ENCODE results near the gene UTP11.

The UTP11 gene

DNA sequence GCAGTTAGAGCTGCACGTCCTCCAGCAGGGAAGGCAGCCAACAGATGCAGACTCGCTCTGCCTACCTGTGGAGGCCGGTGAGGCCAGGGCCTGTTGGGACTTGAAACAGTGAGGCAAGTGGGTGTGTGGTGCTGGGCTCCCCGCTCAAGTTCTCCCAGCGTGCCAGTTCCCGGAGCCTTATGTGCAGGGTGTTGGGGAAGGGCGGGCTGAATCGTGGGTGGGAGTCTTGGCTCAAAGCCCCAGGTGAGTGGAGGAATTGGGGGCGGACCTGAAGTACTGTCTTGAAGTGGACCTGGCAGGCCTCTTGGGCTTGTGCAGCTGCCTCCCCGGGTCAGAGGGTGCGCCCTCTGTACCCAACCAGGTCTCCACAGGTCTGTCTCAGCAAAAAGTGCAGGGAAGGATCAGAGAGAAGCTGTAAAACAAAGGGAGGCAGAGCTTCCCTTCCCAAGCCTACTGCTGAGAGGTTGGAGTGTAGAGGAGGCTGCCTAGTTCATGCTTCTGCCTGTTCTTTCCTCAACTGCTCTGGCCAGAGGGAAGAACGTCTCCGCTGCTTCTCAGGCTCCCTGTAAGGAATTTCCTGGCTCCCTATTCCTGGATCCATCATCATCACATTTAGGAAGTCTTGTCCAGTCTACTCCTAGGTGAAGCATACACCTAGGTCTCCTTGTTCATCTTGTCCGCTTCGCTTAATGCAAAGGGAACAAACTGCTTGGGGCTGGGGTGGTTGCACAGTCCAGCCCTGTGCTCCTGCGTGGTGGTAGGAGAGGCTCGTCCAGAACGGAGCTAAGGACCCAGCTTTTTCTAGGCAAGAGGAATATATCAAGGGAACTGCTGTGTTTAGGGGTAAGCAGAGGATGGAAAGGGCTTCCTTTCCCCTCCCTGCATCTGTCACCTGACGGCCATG is 14.9 kb downstream of the UTP11 start:
- DNase-seq (ENCODE audit: low read depth, low spot score): no peak
- H3K4me3 ChIP-seq (ENCODE audit: low read depth, low read length): no peak overlapping the region
- in situ Hi-C loops (cut with HindIII; ENCODE audit: low sequenced_read_pairs): no loop called here
- TF ChIP-seq, protein P1, sequence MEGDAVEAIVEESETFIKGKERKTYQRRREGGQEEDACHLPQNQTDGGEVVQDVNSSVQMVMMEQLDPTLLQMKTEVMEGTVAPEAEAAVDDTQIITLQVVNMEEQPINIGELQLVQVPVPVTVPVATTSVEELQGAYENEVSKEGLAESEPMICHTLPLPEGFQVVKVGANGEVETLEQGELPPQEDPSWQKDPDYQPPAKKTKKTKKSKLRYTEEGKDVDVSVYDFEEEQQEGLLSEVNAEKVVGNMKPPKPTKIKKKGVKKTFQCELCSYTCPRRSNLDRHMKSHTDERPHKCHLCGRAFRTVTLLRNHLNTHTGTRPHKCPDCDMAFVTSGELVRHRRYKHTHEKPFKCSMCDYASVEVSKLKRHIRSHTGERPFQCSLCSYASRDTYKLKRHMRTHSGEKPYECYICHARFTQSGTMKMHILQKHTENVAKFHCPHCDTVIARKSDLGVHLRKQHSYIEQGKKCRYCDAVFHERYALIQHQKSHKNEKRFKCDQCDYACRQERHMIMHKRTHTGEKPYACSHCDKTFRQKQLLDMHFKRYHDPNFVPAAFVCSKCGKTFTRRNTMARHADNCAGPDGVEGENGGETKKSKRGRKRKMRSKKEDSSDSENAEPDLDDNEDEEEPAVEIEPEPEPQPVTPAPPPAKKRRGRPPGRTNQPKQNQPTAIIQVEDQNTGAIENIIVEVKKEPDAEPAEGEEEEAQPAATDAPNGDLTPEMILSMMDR (IDR thresholded peaks at IDR 0.05; ENCODE audit: low read depth, low read length): no peak

DNA sequence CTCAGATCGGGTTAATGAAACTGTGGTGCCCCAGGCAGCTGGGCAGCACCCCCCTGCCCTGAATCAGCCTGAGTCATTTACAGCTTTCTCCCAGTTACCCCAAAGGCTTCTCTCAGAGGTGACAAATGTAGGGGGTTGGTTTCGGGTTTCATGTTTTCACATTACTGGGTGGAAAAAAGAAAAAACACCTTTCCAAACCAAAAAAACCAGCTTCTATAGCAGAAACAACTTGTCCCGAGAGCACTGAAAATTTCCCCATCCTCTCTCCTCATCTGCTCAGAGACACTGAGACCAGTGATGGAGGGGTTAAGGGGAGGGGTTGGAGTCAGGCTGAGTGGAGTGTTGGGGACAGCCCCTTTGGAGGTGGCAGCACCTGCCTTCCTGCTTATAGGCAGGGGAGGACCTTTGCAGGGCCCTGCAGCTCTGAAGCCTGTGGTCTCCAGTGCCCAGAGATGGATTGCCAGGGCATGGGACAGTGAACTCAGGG is 15.6 kb downstream of the UTP11 start:
- in situ Hi-C loops (cut with HindIII; ENCODE audit: low sequenced_read_pairs): no loop called here
- no peak for DNase-seq (ENCODE audit: low read depth, low spot score)
- no peak overlapping the region for H3K4me3 ChIP-seq (ENCODE audit: low read depth, low read length)
- TF ChIP-seq, protein P1 (IDR thresholded peaks at IDR 0.05; ENCODE audit: low read depth, low read length): no peak

- in situ Hi-C loops (cut with HindIII; ENCODE audit: low sequenced_read_pairs): no loop called here
- DNase-seq (ENCODE audit: low read depth, low spot score): no peak
- TF ChIP-seq, protein P1 (IDR thresholded peaks at IDR 0.05; ENCODE audit: low read depth, low read length): no peak
- no peak overlapping the region for H3K4me3 ChIP-seq (ENCODE audit: low read depth, low read length)
Measured at GRCh38 chr1:38028671-38029070, 16.1 kb downstream of the UTP11 start.

GRCh38 chr1:38029081-38029681 is 16.6 kb downstream of the UTP11 start:
- no peak overlapping the region for H3K4me3 ChIP-seq (ENCODE audit: low read depth, low read length)
- in situ Hi-C loops (cut with HindIII; ENCODE audit: low sequenced_read_pairs): no loop called here
- TF ChIP-seq, protein P1 (IDR thresholded peaks at IDR 0.05; ENCODE audit: low read depth, low read length): peak; percentile 34
- peak; percentile 63 for DNase-seq (ENCODE audit: low read depth, low spot score)

DNA sequence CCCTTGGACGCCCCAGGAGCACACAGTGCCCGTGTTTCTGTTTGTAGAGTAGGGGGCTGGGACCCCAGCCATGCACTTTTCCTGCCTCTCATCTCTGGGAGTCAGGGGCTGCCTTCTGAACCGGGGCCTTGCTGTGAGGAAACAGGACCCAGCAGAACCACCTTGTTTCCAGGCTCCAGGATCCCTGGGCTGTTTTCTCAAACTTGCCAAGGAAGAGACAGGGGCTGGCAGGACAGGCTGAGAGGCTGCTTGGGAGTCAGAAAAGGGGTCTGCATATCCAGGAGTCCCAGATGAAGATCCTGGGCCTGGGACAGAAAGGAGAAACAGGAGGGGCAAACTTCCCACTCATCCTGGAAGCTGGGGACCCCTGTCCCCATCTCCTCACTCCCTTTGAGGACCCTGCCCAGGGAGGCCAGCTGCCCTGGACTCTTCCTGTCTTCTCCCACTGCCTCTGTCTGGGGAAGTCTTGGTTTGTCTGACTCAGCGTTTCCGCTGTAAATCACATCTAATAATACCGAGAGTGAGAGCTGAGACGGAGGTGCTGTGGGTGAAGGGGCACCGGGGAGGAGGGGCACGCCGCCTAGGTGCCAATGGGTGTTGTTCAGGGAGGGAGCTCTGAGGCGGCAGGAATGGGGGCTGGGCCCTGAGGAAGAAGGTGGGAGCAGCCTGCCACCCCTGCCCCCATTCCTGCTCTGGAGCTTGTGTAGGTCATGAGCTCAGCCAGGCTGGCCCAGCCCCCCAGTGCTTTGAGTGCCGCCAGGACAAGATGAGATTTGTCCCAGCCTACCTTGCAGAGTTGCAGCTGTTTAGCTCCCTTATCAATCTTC is 17.4 kb downstream of the UTP11 start:
- DNase-seq (ENCODE audit: low read depth, low spot score): peak; percentile 77
- TF ChIP-seq, protein P1 (IDR thresholded peaks at IDR 0.05; ENCODE audit: low read depth, low read length): no peak
- in situ Hi-C loops (cut with HindIII; ENCODE audit: low sequenced_read_pairs): no loop called here
- no peak overlapping the region for H3K4me3 ChIP-seq (ENCODE audit: low read depth, low read length)
